Skin epidermis (tissue), 12 donors: ENCODE data around the gene DDX43.
"Not testable (repeated sequence)": the region's sequence is repeated elsewhere in the genome, so short reads cannot be mapped to it uniquely, and the experiment has no call there.

ENCODE experiments used
- H3K27ac ChIP-seq, 21 experiments: fragments of 200-600 bp; sonication (generic) in 11 of 21; one replicate each; pipeline ENCODE4 v1.5.0; 2020; ENCODE audit warnings: mild to moderate bottlenecking in 3 of 21, inconsistent platforms in 2 of 21, moderate library complexity in 2 of 21
- H3K4me3 ChIP-seq, 7 experiments: fragments of 200-600 bp; sonication (generic) in 2 of 7; one replicate each; pipeline ENCODE4 v1.5.0; 2020; ENCODE audit warnings: inconsistent platforms in 2 of 7, mild to moderate bottlenecking in 2 of 7, moderate library complexity in 1 of 7

The DDX43 gene

GRCh38 chr6:73388433-73388799, 6.2 kb upstream of the DDX43 start:
- Histone ChIP-seq H3K4me3 (peak overlapping the region; percentile 23 to 41 (median 36)), H3K27ac (peak overlapping the region in 9 of 21 experiments; percentile 4 to 83 (median 64))

GRCh38 chr6:73388800-73389512, 5.7 kb upstream of the DDX43 start:
- Histone ChIP-seq H3K4me3 (peak overlapping the region; percentile 23 to 41 (median 36)), H3K27ac (peak overlapping the region in 19 of 21 experiments; percentile 4 to 83 (median 59))

GRCh38 chr6:73389854-73390253, 4.8 kb upstream of the DDX43 start:
- H3K4me3 ChIP-seq: no peak overlapping the region
- H3K27ac ChIP-seq: no peak overlapping the region

DNA sequence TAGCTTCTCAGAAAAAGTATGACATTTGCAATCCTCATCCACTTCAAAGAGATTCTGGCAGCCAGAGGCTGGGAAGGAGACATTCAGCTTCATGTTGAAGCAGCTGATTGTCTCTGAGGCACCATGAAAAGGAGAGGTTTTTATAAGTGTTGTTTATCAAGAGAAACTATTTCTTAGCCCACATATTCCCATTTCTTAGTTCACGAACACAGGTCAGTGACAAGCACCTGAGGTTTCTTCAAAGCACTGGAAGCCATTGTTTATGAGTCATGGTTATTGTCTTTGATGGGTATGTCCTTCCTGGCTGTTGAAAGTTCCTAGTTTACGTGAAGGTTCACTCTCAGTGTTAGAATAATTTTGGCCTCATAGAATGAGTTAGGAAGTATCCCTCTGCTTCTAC, 3.0 kb upstream of the DDX43 start:
- no peak overlapping the region for H3K27ac ChIP-seq
- H3K4me3 ChIP-seq: no peak overlapping the region

GRCh38 chr6:73392188-73392587, 2.4 kb upstream of the DDX43 start:
- H3K4me3 ChIP-seq: not testable (repeated sequence)

GRCh38 chr6:73393278-73393677, 1.4 kb upstream of the DDX43 start:
- no peak overlapping the region for H3K4me3 ChIP-seq
- no peak overlapping the region for H3K27ac ChIP-seq

More at GRCh38 chr6:73392188-73392587, 2.4 kb upstream of the DDX43 start:
- not testable (repeated sequence) for H3K27ac ChIP-seq

DNA sequence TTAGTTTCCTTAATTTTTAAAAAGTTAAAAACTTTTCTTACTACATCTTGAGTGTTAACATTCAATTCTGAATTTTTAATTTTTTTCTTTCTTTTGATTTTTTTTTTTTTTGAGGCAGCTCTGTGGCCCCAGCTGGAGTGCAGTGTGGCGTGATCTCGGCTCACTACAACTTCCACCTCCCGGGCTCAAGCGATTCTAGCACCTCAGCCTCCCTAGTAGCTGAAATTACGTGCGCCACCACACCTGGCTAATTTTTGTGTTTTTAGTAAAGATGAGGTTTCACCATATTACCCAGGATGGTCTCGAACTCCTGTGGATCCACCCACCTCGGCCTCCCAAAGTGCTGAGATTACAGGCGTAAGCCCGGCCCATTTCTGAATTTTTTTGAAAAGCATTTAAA, 1.2 kb downstream of the DDX43 start:
- H3K4me3 ChIP-seq: no peak overlapping the region
- no peak overlapping the region for H3K27ac ChIP-seq

DNA sequence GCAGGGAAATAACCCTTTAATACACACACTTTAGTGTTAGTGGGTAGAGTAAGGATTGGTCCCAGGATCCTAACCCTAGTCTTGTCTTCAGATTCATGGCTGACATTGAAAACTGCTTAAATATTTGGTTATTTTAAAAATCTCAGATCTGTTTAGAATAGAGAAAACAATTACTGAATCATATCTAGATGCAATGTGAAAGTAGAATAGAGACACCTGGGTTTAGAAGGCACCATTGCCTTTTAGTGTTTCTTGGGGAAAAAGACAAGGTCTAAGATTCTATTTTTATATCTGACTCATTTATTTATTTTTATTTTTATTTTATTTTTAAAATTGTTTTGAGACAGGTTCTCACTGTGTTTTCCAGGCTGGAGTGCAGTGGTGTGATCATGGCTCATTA, 6.0 kb downstream of the DDX43 start:
- no peak overlapping the region for H3K4me3 ChIP-seq
- no peak overlapping the region for H3K27ac ChIP-seq

- H3K4me3 ChIP-seq: no peak overlapping the region
- no peak overlapping the region for H3K27ac ChIP-seq
Observed at GRCh38 chr6:73409395-73409794, 14.8 kb downstream of the DDX43 start.

DNA sequence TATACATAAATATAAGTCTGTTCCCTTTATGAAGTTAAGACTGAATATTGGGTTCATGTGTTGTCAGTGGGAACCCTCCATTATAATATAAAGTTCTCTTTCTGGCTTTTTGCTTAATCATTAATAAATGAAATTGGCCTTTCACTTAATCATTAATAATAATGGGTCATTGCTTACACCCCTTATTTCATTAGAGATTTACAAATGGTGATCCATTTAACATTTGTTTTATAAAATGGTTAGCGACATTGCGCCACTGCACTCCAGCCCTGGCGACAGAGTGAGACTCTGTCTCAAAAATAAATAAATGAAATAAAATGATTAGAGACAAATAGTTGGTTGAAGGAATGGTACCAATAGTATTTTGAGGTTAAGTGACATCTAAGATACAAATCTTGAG, 18.5 kb downstream of the DDX43 start:
- H3K27ac ChIP-seq: no peak overlapping the region
- H3K4me3 ChIP-seq: no peak overlapping the region

GRCh38 chr6:73418081-73418741, 23.6 kb downstream of the DDX43 start:
- Histone ChIP-seq H3K4me3 (no peak overlapping the region), H3K27ac (no peak overlapping the region)

DNA sequence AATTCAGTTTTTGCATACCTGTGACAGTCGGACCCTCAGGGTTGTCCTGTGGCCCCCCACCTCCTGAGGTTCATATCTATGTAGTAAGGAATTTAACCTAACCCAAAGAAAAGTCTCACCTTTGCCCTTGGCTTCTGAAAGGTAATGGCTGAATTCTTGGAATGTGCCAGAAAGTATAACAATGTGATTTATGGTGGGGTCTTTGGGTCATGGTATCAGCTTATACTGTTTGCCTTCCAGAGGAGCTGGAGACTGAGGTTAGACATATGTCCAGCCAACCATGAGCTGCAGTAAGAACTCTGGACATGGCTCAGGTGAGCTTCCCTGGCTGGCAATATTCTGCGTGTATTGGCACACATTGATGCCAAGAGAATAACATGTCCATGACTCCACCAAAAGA, 26.9 kb downstream of the DDX43 start:
- Histone ChIP-seq H3K4me3 (no peak overlapping the region), H3K27ac (peak overlapping the region in 7 of 21 experiments; percentile 20 to 83 (median 59))

- no peak overlapping the region for H3K4me3 ChIP-seq
- H3K27ac ChIP-seq: no peak overlapping the region
Observed at GRCh38 chr6:73435236-73435635, 40.6 kb downstream of the DDX43 start.

- no peak overlapping the region for H3K4me3 ChIP-seq
- H3K27ac ChIP-seq: no peak overlapping the region
Observed at GRCh38 chr6:73443555-73443954, 48.9 kb downstream of the DDX43 start.

- Histone ChIP-seq H3K27ac (peak overlapping the region; percentile 70 to 97 (median 87)), H3K4me3 (peak overlapping the region; percentile 56 to 85 (median 70))
Observed at GRCh38 chr6:73451223-73452106, 56.8 kb downstream of the DDX43 start.

- peak within 1 kb of the TSS; percentile 56 to 85 (median 70) for H3K4me3 ChIP-seq
- peak within 1 kb of the TSS; percentile 70 to 97 (median 87) for H3K27ac ChIP-seq
Observed at GRCh38 chr6:73452107-73452461, 57.5 kb downstream of the DDX43 start, which contains the start of gene CGAS. TSS of gene CGAS (minus strand) at chr6:73452297. CDS start at chr6:73452181, 116 bp downstream.

DNA sequence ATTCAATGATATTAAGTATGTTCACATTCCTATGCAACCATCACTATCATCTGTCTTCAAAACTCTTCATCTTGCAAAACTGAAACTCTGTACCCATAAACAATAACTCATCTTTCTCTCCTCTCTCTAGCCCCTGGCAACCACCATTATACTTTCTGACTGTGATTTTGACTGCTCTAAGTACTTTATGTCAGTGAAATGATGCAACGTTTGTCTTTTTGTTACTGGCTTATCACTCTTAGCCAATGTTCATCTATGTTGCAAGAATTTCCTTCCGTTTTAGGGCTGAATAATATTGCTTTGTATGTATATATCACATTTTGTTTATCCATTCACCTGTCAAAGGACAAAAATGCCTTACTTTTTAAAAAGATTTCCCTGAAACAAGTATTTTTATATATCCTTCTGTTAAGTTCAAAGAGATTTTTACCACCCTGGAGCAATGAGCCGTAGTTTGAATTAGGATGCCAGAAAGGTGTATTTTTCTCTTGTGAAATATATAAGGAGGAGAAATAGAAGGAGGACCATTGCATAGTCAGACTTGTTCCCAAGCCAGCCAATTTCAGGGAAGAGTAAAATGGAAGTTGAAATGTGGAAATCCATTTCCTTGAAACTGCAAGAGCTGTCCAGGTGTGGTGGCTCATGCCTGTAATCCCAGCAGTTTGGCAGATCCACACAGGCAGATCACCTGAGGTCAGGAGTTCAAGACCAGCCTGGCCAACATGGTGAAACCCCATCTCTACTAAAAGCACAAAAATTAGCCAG, 61.4 kb downstream of the DDX43 start:
- peak overlapping the region in 4 of 21 experiments; percentile 30 to 57 (median 44) for H3K27ac ChIP-seq
- H3K4me3 ChIP-seq: no peak overlapping the region

DNA sequence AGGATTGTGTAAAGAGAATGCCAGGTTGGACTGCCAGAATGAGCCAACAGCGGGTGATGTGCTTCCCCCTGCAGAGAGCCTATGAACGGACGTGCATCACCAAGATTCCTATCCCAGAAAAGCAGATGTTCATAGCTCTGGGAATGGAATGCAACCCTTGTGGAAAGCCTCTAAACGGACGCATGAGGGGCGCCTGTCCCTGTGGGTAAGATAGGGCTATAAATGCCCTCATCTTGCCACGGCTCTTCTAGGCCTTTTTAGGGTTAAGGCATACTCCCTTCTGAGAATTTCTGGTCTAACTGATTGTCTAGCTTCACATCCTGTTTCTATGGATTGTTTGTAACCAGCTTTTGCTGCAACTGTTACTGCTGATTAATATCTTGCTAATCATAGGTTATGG, 64.8 kb downstream of the DDX43 start:
- not testable (repeated sequence) for H3K4me3 ChIP-seq
- H3K27ac ChIP-seq: peak overlapping the region in 1 of 21 experiments; percentile 37

DNA sequence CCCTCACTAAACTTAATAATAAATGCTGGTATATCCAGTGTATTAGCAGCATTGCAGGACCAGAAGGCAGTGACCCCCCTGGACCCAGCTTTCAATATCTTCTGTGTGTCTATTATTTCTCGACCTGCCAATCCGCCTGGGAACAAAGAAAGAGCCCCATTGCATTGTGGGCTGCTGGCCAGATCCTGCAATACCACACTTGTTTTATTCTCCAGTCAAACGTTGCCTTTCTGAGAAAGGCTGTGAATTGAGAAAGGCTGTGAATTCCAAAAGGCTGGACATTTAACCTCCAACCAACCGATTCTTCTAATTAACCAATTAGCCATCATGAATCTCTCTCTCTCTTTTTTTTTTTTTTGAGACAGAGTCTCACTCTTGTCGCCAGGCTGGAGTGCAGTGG, 65.4 kb downstream of the DDX43 start:
- peak overlapping the region in 1 of 21 experiments; percentile 98 for H3K27ac ChIP-seq
- H3K4me3 ChIP-seq: no peak overlapping the region
